GM12878 (cell line): Measurements from ENCODE around the gene CCR5AS.

ENCODE experiments used
- ATAC-seq: fragments of 200-7000 bp; cut with Tn5 transposase; 3 replicates; pipeline ENCODE4 v1.9.1; 2020; ENCODE audit warnings: mild to moderate bottlenecking, moderate library complexity
- BruUV-seq: library from RNA; stranded (reverse); fragments of 400-500 nt; replicated peaks from 2 replicates; lab custom pipeline; 2021; lab: Mats Ljungman, UMichigan
- CTCF ChIA-PET: fragments of 300-600 bp; sonication (Branson Sonifier 250); formaldehyde crosslinking; extraction: SDS; loops from one replicate; lab custom pipeline; 2021; ENCODE audit warnings: inconsistent platforms; lab: Yijun Ruan, JAX
- POLR2A ChIA-PET: fragments of 350-600 bp; formaldehyde crosslinking; extraction: SDS; loops from one replicate; lab custom pipeline; 2021; ENCODE audit warnings: inconsistent platforms; lab: Charles Lee
- RAD21 ChIA-PET: fragments of 300-600 bp; sonication (Branson Sonifier 250); formaldehyde crosslinking; loops from one replicate; lab custom pipeline; 2023; ENCODE audit warnings: antibody characterized with exemption; ENCODE audit not compliant: unreplicated experiment; lab: Charles Lee
- SMC1A ChIA-PET: fragments of 300-600 bp; sonication (Branson Sonifier 250); formaldehyde crosslinking; loops from one replicate; lab custom pipeline; 2023; ENCODE audit not compliant: unreplicated experiment, uncharacterized antibody; lab: Charles Lee
- DNase-seq: peaks from one replicate; pipeline ENCODE4 v3.0.0-alpha.2; 2011; ENCODE audit warnings: low read depth, low spot score
- FAIRE-seq: peaks from 3 replicates; lab custom pipeline; 2011; peaks lifted over from hg19 to GRCh38; lab: Jason Lieb, UNC
- H2AFZ ChIP-seq: 2 replicates; pipeline ENCODE4 v1.6.0; 2011; ENCODE audit warnings: low read depth, low read length, control low read depth; ENCODE audit not compliant: control insufficient read depth
- H3K27ac ChIP-seq: 2 replicates; pipeline ENCODE4 v1.5.1; 2011; ENCODE audit warnings: control low read depth; ENCODE audit not compliant: control insufficient read depth, insufficient read depth
- H3K27me3 ChIP-seq, 2 experiments: replicated peaks in 1 of 2; 2 replicates each; pipeline versions ENCODE4 v1.6.0 to v1.6.1; 2011; ENCODE audit warnings: low read length in 1 of 2; ENCODE audit not compliant: control insufficient read depth in 2 of 2, insufficient read depth in 2 of 2
- H3K36me3 ChIP-seq, 2 experiments: 2 replicates each; pipeline ENCODE4 v1.5.1; 2011; ENCODE audit warnings: low read length in 1 of 2; ENCODE audit not compliant: control insufficient read depth in 2 of 2, insufficient read depth in 2 of 2
- H3K4me1 ChIP-seq: 2 replicates; pipeline ENCODE4 v1.6.1; 2011; ENCODE audit warnings: mild to moderate bottlenecking, low read length, moderate library complexity, mixed read lengths; ENCODE audit not compliant: control insufficient read depth, insufficient read depth
- H3K4me2 ChIP-seq: 2 replicates; pipeline ENCODE4 v1.6.0; 2011; ENCODE audit warnings: control low read depth; ENCODE audit not compliant: control insufficient read depth, insufficient read depth
- H3K4me3 ChIP-seq: fragments of 200-600 bp; sonication (generic); 2 replicates; pipeline ENCODE4 v1.5.1; 2016
- H3K79me2 ChIP-seq: 2 replicates; pipeline ENCODE4 v1.6.0; 2011; ENCODE audit warnings: low read length; ENCODE audit not compliant: control insufficient read depth, insufficient read depth
- H3K9ac ChIP-seq: 2 replicates; pipeline ENCODE4 v1.8.0; 2011; ENCODE audit warnings: low read length, control low read depth, mixed read lengths; ENCODE audit not compliant: control insufficient read depth, insufficient read depth
- H3K9me3 ChIP-seq: replicated peaks from 3 replicates; pipeline ENCODE4 v1.5.1; 2011; ENCODE audit warnings: mild to moderate bottlenecking, low read length; ENCODE audit not compliant: control insufficient read depth, insufficient read depth
- H4K20me1 ChIP-seq: 2 replicates; pipeline ENCODE4 v1.6.0; 2011; ENCODE audit not compliant: control insufficient read depth, insufficient read depth
- NBN ChIP-seq: fragments of 450-650 bp; IDR thresholded peaks from 2 replicates; pipeline ENCODE4 v1.6.1; 2016
- RCOR1 ChIP-seq: conservative IDR thresholded peaks from 2 replicates; pipeline ENCODE4 v1.6.1; 2012; ENCODE audit warnings: low read depth, low read length, improper control_type of control experiment
- ZNF217 ChIP-seq: fragments of 450-650 bp; IDR thresholded peaks from 2 replicates; pipeline ENCODE4 v1.6.1; 2017; ENCODE audit warnings: antibody characterized with exemption, mild to moderate bottlenecking
- WGBS: methylation state at CpG from one replicate; pipeline ENCODE4 v1.1.6; 2016; ENCODE audit warnings: low lambda C conversion rate; ENCODE audit not compliant: insufficient replicate concordance, insufficient coverage; ENCODE audit errors: missing lambda C conversion rate; 5-methylcytosine and 5-hydroxymethylcytosine counted together
- in situ Hi-C: fragments of 300-500 bp; cut with MboI; formaldehyde crosslinking; loops from 9 replicates; pipeline ENCODE4 v1.14.3; 2018; ENCODE audit warnings: mixed read lengths
- intact Hi-C: fragments of 100-400 bp; cut with micrococcal nuclease; formaldehyde crosslinking; loops from one replicate; pipeline ENCODE4 v1.14.2; 2022; ENCODE audit not compliant: unreplicated experiment
- TF ChIP-seq, protein P1 (sequence below): fragments of 450-650 bp; IDR thresholded peaks from 2 replicates; pipeline ENCODE4 v1.6.1; 2018; ENCODE audit warnings: mild to moderate bottlenecking, low read depth, moderate library complexity; ENCODE audit not compliant: partially characterized antibody
- TF ChIP-seq, protein P2 (sequence below): IDR thresholded peaks from 2 replicates; pipeline ENCODE4 v1.6.1; 2012; ENCODE audit warnings: low read depth, low read length, improper control_type of control experiment

CCR5AS gene

DNA sequence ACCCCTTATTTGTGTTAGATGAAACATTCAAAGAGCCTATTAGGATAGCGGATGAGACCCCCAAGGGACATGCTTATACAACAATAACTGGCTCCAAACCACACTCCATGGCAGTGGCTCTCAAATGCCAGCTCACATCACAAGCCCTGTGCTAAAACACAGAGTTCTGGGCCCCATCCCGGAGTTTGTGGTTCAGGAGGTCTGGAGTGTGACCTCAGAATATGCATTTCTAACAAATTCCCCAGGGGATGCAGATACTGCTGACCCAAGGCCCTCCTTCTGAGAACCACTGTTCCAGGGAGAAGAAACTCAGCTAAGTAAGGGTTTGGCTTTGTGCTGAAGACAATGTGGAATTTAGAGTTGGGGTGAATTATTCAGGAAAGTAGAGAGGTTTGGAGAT is 3.8 kb upstream of the CCR5AS start:
- Histone ChIP-seq H4K20me1 (no peaks in the 10 kb centered on the region), H3K27me3 (no peaks in the 10 kb centered on the region), H3K79me2 (no peaks in the 10 kb centered on the region), H3K4me3 (no peak overlapping the region), H3K4me1 (peaks cover 11% of the 10 kb centered on the region)
- ChIA-PET POLR2A (no interaction called here), CTCF (no interaction called here), SMC1A (interaction anchor here (1.3 kb wide), 1 partner anchor 32 kb away, joined by 3 read pairs; no protein-coding TSS in a partner anchor)
- TF ChIP-seq NBN: no peak
- TF ChIP-seq, all 136 proteins: peak for 0
- Histone ChIP-seq H3K4me2 (no peak overlapping the region), H3K9ac (no peak overlapping the region), H3K9me3 (no peaks in the 10 kb centered on the region), H3K36me3 (no peaks in the 10 kb centered on the region), H3K27ac (no peak overlapping the region), H2AFZ (no peak overlapping the region)
- RAD21 ChIA-PET: no interaction called here
- FAIRE-seq (no peak), ATAC-seq (no peak), DNase-seq (no peak)
- intact Hi-C loops (no loop called here), in situ Hi-C loops (no loop called here)
- no TSS peak for BruUV-seq
- WGBS: 80% methylated on average over 2 of the region's 2 CpGs

DNA sequence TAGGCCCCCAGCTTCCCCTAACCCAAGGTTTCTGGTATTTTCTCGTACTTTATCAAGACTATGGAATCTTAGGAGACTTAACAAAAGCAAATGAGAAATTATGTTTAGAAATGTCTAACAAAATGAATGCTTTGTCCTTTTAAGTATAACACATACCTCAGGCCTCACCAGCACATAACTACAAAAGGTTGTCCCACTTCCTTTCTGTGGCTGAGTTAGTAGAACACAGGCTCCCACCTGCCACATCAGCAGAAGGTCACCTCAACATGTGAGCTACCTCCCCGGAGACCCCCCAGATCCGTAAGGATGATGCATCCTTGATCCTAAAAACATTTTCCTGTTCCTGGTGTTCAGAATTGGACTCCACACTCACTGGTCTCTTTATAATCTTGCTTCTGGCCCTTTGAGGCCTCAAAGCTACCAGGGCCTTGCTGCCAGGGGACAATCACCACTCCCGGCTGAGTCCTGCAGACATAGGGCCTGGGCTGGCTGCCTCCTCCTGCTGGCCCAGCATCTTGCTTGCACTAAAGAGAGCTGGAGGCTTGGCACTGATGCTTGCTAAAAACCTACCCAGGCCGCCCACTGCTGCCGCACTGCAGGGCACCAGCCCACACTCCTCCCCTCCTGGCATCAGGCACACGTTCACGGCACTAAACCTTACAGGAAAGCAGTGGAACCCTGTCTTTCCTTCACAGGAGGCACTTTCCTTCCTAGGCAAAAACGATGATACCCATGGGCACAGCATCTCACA is 3.0 kb upstream of the CCR5AS start:
- ChIA-PET SMC1A (interaction anchor here (1.3 kb wide), 1 partner anchor 32 kb away, joined by 3 read pairs; no protein-coding TSS in a partner anchor), POLR2A (no interaction called here), RAD21 (no interaction called here), CTCF (interaction anchor here (1.9 kb wide), 1 partner anchor 40 kb away, joined by 7 read pairs; the partner anchor contains the start of gene CCR5)
- Histone ChIP-seq H2AFZ (no peak overlapping the region), H3K4me1 (peaks cover 11% of the 10 kb centered on the region), H3K9me3 (no peaks in the 10 kb centered on the region), H3K9ac (no peak overlapping the region), H3K27me3 (no peaks in the 10 kb centered on the region), H3K79me2 (no peaks in the 10 kb centered on the region), H4K20me1 (no peaks in the 10 kb centered on the region), H3K27ac (no peak overlapping the region), H3K36me3 (no peaks in the 10 kb centered on the region), H3K4me3 (no peak overlapping the region), H3K4me2 (no peak overlapping the region)
- in situ Hi-C loops: no loop called here
- BruUV-seq: no TSS peak
- 74% methylated on average over 9 of the region's 9 CpGs for WGBS
- intact Hi-C loops: no loop called here
- DNase-seq: no peak
- no peak for FAIRE-seq
- TF ChIP-seq, protein P1, sequence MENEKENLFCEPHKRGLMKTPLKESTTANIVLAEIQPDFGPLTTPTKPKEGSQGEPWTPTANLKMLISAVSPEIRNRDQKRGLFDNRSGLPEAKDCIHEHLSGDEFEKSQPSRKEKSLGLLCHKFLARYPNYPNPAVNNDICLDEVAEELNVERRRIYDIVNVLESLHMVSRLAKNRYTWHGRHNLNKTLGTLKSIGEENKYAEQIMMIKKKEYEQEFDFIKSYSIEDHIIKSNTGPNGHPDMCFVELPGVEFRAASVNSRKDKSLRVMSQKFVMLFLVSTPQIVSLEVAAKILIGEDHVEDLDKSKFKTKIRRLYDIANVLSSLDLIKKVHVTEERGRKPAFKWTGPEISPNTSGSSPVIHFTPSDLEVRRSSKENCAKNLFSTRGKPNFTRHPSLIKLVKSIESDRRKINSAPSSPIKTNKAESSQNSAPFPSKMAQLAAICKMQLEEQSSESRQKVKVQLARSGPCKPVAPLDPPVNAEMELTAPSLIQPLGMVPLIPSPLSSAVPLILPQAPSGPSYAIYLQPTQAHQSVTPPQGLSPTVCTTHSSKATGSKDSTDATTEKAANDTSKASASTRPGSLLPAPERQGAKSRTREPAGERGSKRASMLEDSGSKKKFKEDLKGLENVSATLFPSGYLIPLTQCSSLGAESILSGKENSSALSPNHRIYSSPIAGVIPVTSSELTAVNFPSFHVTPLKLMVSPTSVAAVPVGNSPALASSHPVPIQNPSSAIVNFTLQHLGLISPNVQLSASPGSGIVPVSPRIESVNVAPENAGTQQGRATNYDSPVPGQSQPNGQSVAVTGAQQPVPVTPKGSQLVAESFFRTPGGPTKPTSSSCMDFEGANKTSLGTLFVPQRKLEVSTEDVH: no peak
- TF ChIP-seq ZNF217 (no peak), RCOR1 (no peak)
- TF ChIP-seq, protein P2, sequence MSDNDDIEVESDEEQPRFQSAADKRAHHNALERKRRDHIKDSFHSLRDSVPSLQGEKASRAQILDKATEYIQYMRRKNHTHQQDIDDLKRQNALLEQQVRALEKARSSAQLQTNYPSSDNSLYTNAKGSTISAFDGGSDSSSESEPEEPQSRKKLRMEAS: no peak
- ATAC-seq: no peak
